GM12801 (cell line): ENCODE results near the gene SLC12A7.

Experiments
- CTCF ChIP-seq: IDR thresholded peaks from one replicate; pipeline ENCODE4 v1.5.1; 2011; ENCODE audit warnings: control low read depth; ENCODE audit not compliant: insufficient read length; ENCODE audit errors: extremely low read depth

SLC12A7 gene

GRCh38 chr5:1068204-1068894 lies 43.5 kb downstream of the SLC12A7 start:
- no peak for TF ChIP-seq CTCF

- no peak for TF ChIP-seq CTCF
These were observed 44.4 kb downstream of the SLC12A7 start for GRCh38 chr5:1067141-1068121.

- TF ChIP-seq CTCF = no peak
These were observed 45.2 kb downstream of the SLC12A7 start for GRCh38 chr5:1066676-1067075.

- no peak for TF ChIP-seq CTCF
These were observed 45.8 kb downstream of the SLC12A7 start for GRCh38 chr5:1065891-1066650.

GRCh38 chr5:1065143-1065750 lies 46.6 kb downstream of the SLC12A7 start:
- no peak for TF ChIP-seq CTCF

- TF ChIP-seq CTCF = no peak
These were observed 47.3 kb downstream of the SLC12A7 start for GRCh38 chr5:1064383-1065142.
